ENCODE data around the gene CREG2. TPM values are rescaled to one million over a fixed set of nuclear protein-coding genes. Genes with fewer than 3 reads are reported as not detected.

CREG2 gene
- total and polyA plus RNA-seq, 2 donors, result 0.51 to 0.63 TPM

- no peak overlapping the region for H3K4me3 ChIP-seq (ENCODE audit: low read depth, low read length)
- WGBS, result 71% methylated on average over 18 of the region's 18 CpGs
- no peaks in the 10 kb centered on the region for H3K36me3 ChIP-seq (ENCODE audit: insufficient read depth)
- H3K4me1 ChIP-seq (ENCODE audit: insufficient read depth), result peaks cover 2% of the 10 kb centered on the region
- no peak overlapping the region for H3K27ac ChIP-seq (ENCODE audit: low read depth)
- DNase-seq (ENCODE audit: extremely low spot score), result no peak
These were observed 13.4 kb upstream of the CREG2 start for GRCh38 chr2:101400506-101401325.

GRCh38 chr2:101400048-101400447 lies 12.7 kb upstream of the CREG2 start:
- no peak for DNase-seq (ENCODE audit: extremely low spot score)
- Histone ChIP-seq H3K4me1 (ENCODE audit: insufficient read depth) (peaks cover 2% of the 10 kb centered on the region), H3K4me3 (ENCODE audit: low read depth, low read length) (no peak overlapping the region), H3K36me3 (ENCODE audit: insufficient read depth) (no peaks in the 10 kb centered on the region), H3K27ac (ENCODE audit: low read depth) (no peak overlapping the region)
- 74% methylated on average over 8 of the region's 8 CpGs for WGBS

GRCh38 chr2:101399021-101399799 lies 11.9 kb upstream of the CREG2 start:
- no peak for DNase-seq (ENCODE audit: extremely low spot score)
- WGBS, result 83% methylated on average over 11 of the region's 11 CpGs
- no peak overlapping the region for H3K27ac ChIP-seq (ENCODE audit: low read depth)
- H3K36me3 ChIP-seq (ENCODE audit: insufficient read depth), result no peaks in the 10 kb centered on the region
- H3K4me1 ChIP-seq (ENCODE audit: insufficient read depth), result peaks cover 2% of the 10 kb centered on the region
- H3K4me3 ChIP-seq (ENCODE audit: low read depth, low read length), result no peak overlapping the region

GRCh38 chr2:101398116-101398821 lies 11.0 kb upstream of the CREG2 start:
- DNase-seq (ENCODE audit: extremely low spot score), result no peak
- H3K4me3 ChIP-seq (ENCODE audit: low read depth, low read length), result no peak overlapping the region
- peaks cover 2% of the 10 kb centered on the region for H3K4me1 ChIP-seq (ENCODE audit: insufficient read depth)
- H3K27ac ChIP-seq (ENCODE audit: low read depth), result no peak overlapping the region
- H3K36me3 ChIP-seq (ENCODE audit: insufficient read depth), result no peaks in the 10 kb centered on the region
- 72% methylated on average over 10 of the region's 10 CpGs for WGBS

GRCh38 chr2:101396316-101396717 lies 9.0 kb upstream of the CREG2 start:
- Histone ChIP-seq H3K4me1 (ENCODE audit: insufficient read depth) (peaks cover 2% of the 10 kb centered on the region), H3K36me3 (ENCODE audit: insufficient read depth) (no peaks in the 10 kb centered on the region), H3K27ac (ENCODE audit: low read depth) (no peak overlapping the region), H3K4me3 (ENCODE audit: low read depth, low read length) (no peak overlapping the region)
- 51% methylated on average over 2 of the region's 2 CpGs for WGBS
- no peak for DNase-seq (ENCODE audit: extremely low spot score)

- DNase-seq (ENCODE audit: extremely low spot score), result no peak
- 88% methylated on average over 6 of the region's 6 CpGs for WGBS
- Histone ChIP-seq H3K4me1 (ENCODE audit: insufficient read depth) (peaks cover 2% of the 10 kb centered on the region), H3K36me3 (ENCODE audit: insufficient read depth) (no peaks in the 10 kb centered on the region), H3K27ac (ENCODE audit: low read depth) (no peak overlapping the region), H3K4me3 (ENCODE audit: low read depth, low read length) (no peak overlapping the region)
These were observed 8.4 kb upstream of the CREG2 start for GRCh38 chr2:101395545-101396315.

GRCh38 chr2:101388232-101388631 lies 929 bp upstream of the CREG2 start:
- Histone ChIP-seq H3K27ac (ENCODE audit: low read depth) (no peak overlapping the region), H3K4me3 (ENCODE audit: low read depth, low read length) (no peak overlapping the region), H3K36me3 (ENCODE audit: insufficient read depth) (no peaks in the 10 kb centered on the region), H3K4me1 (ENCODE audit: insufficient read depth) (no peaks in the 10 kb centered on the region)
- 64% methylated on average over 4 of the region's 4 CpGs for WGBS
- DNase-seq (ENCODE audit: extremely low spot score), result no peak

- H3K36me3 ChIP-seq (ENCODE audit: insufficient read depth), result no peaks in the 10 kb centered on the region
- no peak overlapping the region for H3K27ac ChIP-seq (ENCODE audit: low read depth)
- peak overlapping the region; percentile 52 for H3K4me3 ChIP-seq (ENCODE audit: low read depth, low read length)
- no peak for DNase-seq (ENCODE audit: extremely low spot score)
- 3% methylated on average over 45 of the region's 45 CpGs for WGBS
- H3K4me1 ChIP-seq (ENCODE audit: insufficient read depth), result no peaks in the 10 kb centered on the region
These were observed 628 bp downstream of the CREG2 start for GRCh38 chr2:101386599-101387150.

- no peak for DNase-seq (ENCODE audit: extremely low spot score)
- Histone ChIP-seq H3K4me1 (ENCODE audit: insufficient read depth) (no peaks in the 10 kb centered on the region), H3K4me3 (ENCODE audit: low read depth, low read length) (no peak overlapping the region), H3K36me3 (ENCODE audit: insufficient read depth) (no peaks in the 10 kb centered on the region), H3K27ac (ENCODE audit: low read depth) (no peak overlapping the region)
- WGBS, result 71% methylated on average over 7 of the region's 7 CpGs
These were observed 4.2 kb downstream of the CREG2 start for GRCh38 chr2:101383016-101383541.

GRCh38 chr2:101382442-101382841 lies 4.9 kb downstream of the CREG2 start:
- no peak for DNase-seq (ENCODE audit: extremely low spot score)
- H3K4me1 ChIP-seq (ENCODE audit: insufficient read depth), result no peaks in the 10 kb centered on the region
- no peak overlapping the region for H3K27ac ChIP-seq (ENCODE audit: low read depth)
- WGBS, result 85% methylated on average over 2 of the region's 2 CpGs
- no peaks in the 10 kb centered on the region for H3K36me3 ChIP-seq (ENCODE audit: insufficient read depth)
- H3K4me3 ChIP-seq (ENCODE audit: low read depth, low read length), result no peak overlapping the region

- Histone ChIP-seq H3K4me1 (ENCODE audit: insufficient read depth) (no peaks in the 10 kb centered on the region), H3K36me3 (ENCODE audit: insufficient read depth) (no peaks in the 10 kb centered on the region), H3K4me3 (ENCODE audit: low read depth, low read length) (no peak overlapping the region), H3K27ac (ENCODE audit: low read depth) (no peak overlapping the region)
- no peak for DNase-seq (ENCODE audit: extremely low spot score)
- WGBS, result 65% methylated on average over 11 of the region's 11 CpGs
These were observed 6.9 kb downstream of the CREG2 start for GRCh38 chr2:101380376-101380775.

- Histone ChIP-seq H3K27ac (ENCODE audit: low read depth) (no peak overlapping the region), H3K36me3 (ENCODE audit: insufficient read depth) (no peaks in the 10 kb centered on the region), H3K4me3 (ENCODE audit: low read depth, low read length) (no peak overlapping the region), H3K4me1 (ENCODE audit: insufficient read depth) (no peaks in the 10 kb centered on the region)
- DNase-seq (ENCODE audit: extremely low spot score), result no peak
- WGBS, result 82% methylated on average over 2 of the region's 2 CpGs
These were observed 8.2 kb downstream of the CREG2 start for GRCh38 chr2:101379091-101379490.

- 50% methylated on average over 9 of the region's 9 CpGs for WGBS
- no peaks in the 10 kb centered on the region for H3K36me3 ChIP-seq (ENCODE audit: insufficient read depth)
- H3K4me1 ChIP-seq (ENCODE audit: insufficient read depth), result no peaks in the 10 kb centered on the region
- no peak overlapping the region for H3K27ac ChIP-seq (ENCODE audit: low read depth)
- DNase-seq (ENCODE audit: extremely low spot score), result no peak
- no peak overlapping the region for H3K4me3 ChIP-seq (ENCODE audit: low read depth, low read length)
These were observed 11.7 kb downstream of the CREG2 start for GRCh38 chr2:101375653-101376052.

Data from urinary bladder (tissue), 4 donors.